ENCODE results near the gene PNPLA8.

GRCh38 chr7:108461840-108462239 is 64.1 kb downstream of the PNPLA8 start:
- no peak for TF ChIP-seq POLR2A (IDR thresholded peaks at IDR 0.05; ENCODE audit: low read depth, low read length)
- no peak for TF ChIP-seq POLR2AphosphoS5 (IDR thresholded peaks at IDR 0.05; ENCODE audit: low read depth, low read length)
- no peak for TF ChIP-seq TAF1 (IDR thresholded peaks at IDR 0.05; ENCODE audit: low read depth, low read length)
- no peak for TF ChIP-seq SPI1 (IDR thresholded peaks at IDR 0.05; ENCODE audit: low read depth, low read length)
- TF ChIP-seq PAX5 (IDR thresholded peaks at IDR 0.05; ENCODE audit: insufficient read depth, low read length, severe bottlenecking): no peak

Measured in GM12891 (cell line).